Adrenal gland (tissue), 12 donors: ENCODE data around the gene FBXL20. TPM values are rescaled to one million over a fixed set of nuclear protein-coding genes. Genes with fewer than 3 reads are reported as not detected.
"Not testable (repeated sequence)": the region's sequence is repeated elsewhere in the genome, so short reads cannot be mapped to it uniquely, and the experiment has no call there.

ENCODE experiments used
- DNase-seq, 7 donors: peaks; one replicate each; pipeline ENCODE4 v3.0.0-alpha.2; 2019 to 2020
- H3K27ac ChIP-seq, 5 donors: fragments of 200-600 bp; sonication (generic) in 4 of 5; 1 replicate in 3 of 5; 2 replicates in 2 of 5; pipeline versions ENCODE4 v1.5.1 to v1.8.0; 2016 to 2020; ENCODE audit warnings: mild to moderate bottlenecking in 1 of 5
- H3K27me3 ChIP-seq: fragments of 200-600 bp; 2 replicates; pipeline ENCODE4 v1.8.0; 2021
- H3K36me3 ChIP-seq, 2 donors: fragments of 200-600 bp; replicated peaks in 1 of 2; 1 replicate in 1 of 2; 2 replicates in 1 of 2; pipeline versions ENCODE4 v1.5.1 to v1.8.0; 2018 to 2022
- H3K4me1 ChIP-seq, 2 donors: fragments of 200-600 bp; replicated peaks in 1 of 2; 1 replicate in 1 of 2; 2 replicates in 1 of 2; pipeline versions ENCODE4 v1.5.1 to v1.8.0; 2018 to 2021
- H3K4me3 ChIP-seq, 4 donors: fragments of 200-600 bp; sonication (generic) in 3 of 4; one replicate each; pipeline ENCODE4 v1.5.1; 2016 to 2018
- H3K9me3 ChIP-seq, 3 donors: fragments of 200-600 bp; sonication (generic) in 1 of 3; replicated peaks in 1 of 3; 1 replicate in 2 of 3; 2 replicates in 1 of 3; pipeline versions ENCODE4 v1.5.1 to v1.8.0; 2016 to 2021
- POLR2A ChIP-seq, 2 donors: fragments of 450-650 bp; IDR thresholded peaks; one replicate each; pipeline ENCODE4 v1.6.1; 2017; ENCODE audit warnings: antibody characterized with exemption in 2 of 2, mild to moderate bottlenecking in 2 of 2, moderate library complexity in 1 of 2
- WGBS, 4 donors: extraction: QIAGEN DNeasy Blood & Tissue Kit in 2 of 4; methylation state at CpG; one replicate each; pipeline versions ENCODE4 v1.1.5 to v1.1.7; 2013 to 2017; 5-methylcytosine and 5-hydroxymethylcytosine counted together
- intact Hi-C, 2 donors: fragments of 100-400 bp; cut with DNase I; formaldehyde crosslinking; loops; one replicate each; pipeline versions ENCODE4 v1.14.1 to v1.15.0; 2022 to 2023
- polyA plus RNA-seq, 3 donors: library from polyadenylated mRNA; stranded (reverse); fragments of 200-250 nt in 2 of 3; fragments of 350-450 nt in 1 of 3; fragmentation: Illumina TruSeq in 1 of 3; extraction: RNeasy Lipid Tissue Mini Kit (QIAGEN cat#74804) in 1 of 3; gene quantifications; one replicate each; pipeline ENCODE4 v1.2.3, GENCODE V29; 2013 to 2014
- total RNA-seq, 9 donors: library from RNA; depleted of rRNA in 4 of 9; stranded (reverse); fragments of >200 nt in 4 of 9; fragments of 120-200 nt in 1 of 9; fragmentation: NEBNext Ultra II Directional in 1 of 9; extraction: Animal tissue kit (Norgen Biotek cat#: 25700) in 1 of 9; gene quantifications; one replicate each; pipeline versions ENCODE4 v1.1.0 to v1.2.4, GENCODE V29; 2013 to 2023
- TF ChIP-seq, protein P1 (sequence below), 6 experiments: fragments of 450-650 bp in 4 of 6; fragments of 200-600 bp in 2 of 6; sonication (generic) in 1 of 6; IDR thresholded peaks; 1 replicate in 5 of 6; 2 replicates in 1 of 6; pipeline versions ENCODE4 v1.5.1 to v1.8.0; 2016 to 2021; ENCODE audit warnings: antibody characterized with exemption in 6 of 6, mild to moderate bottlenecking in 2 of 6, moderate library complexity in 1 of 6
- donor health status: healthy with polysubstance abuse.
- donor health status: Bipolar disorder and iron deficiency.
- donor health status: DM: yes; HTN: yes; CAD: no.
- donor health status: DM: no; HTN: no; CAD: no.
- donor health status: DM: no; HTN: no; CAD: no.
- donor health status: DM: yes; HTN: yes; CAD: no.

FBXL20 gene
- total and polyA plus RNA-seq, 12 donors = 3.7 to 41.5 (median 17.3) TPM

DNA sequence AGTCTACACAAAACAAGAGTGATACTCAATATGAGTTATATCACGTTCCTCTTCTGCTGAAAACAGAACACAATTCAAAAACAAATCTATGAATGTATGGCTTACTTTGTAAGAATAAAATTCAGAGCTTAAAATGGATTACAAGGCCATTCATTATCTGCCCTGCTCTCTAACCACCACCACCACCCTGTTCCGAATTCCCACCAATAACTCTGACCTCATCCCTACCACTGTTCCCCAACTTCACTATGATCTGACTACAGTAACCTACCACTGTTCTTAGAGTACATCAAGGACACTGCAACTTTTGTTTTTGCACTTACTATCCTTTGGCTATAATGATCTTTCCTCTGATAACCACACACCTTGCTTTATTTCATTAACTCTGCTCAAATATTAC is 21.3 kb downstream of the FBXL20 start:
- no peaks in the 10 kb centered on the region for H3K9me3 ChIP-seq
- TF ChIP-seq POLR2A (IDR thresholded peaks at IDR 0.05) = no peak
- TF ChIP-seq, protein P1, sequence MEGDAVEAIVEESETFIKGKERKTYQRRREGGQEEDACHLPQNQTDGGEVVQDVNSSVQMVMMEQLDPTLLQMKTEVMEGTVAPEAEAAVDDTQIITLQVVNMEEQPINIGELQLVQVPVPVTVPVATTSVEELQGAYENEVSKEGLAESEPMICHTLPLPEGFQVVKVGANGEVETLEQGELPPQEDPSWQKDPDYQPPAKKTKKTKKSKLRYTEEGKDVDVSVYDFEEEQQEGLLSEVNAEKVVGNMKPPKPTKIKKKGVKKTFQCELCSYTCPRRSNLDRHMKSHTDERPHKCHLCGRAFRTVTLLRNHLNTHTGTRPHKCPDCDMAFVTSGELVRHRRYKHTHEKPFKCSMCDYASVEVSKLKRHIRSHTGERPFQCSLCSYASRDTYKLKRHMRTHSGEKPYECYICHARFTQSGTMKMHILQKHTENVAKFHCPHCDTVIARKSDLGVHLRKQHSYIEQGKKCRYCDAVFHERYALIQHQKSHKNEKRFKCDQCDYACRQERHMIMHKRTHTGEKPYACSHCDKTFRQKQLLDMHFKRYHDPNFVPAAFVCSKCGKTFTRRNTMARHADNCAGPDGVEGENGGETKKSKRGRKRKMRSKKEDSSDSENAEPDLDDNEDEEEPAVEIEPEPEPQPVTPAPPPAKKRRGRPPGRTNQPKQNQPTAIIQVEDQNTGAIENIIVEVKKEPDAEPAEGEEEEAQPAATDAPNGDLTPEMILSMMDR (IDR thresholded peaks at IDR 0.05) = no peak
- H3K4me3 ChIP-seq = no peak overlapping the region
- H3K27me3 ChIP-seq = no peaks in the 10 kb centered on the region
- H3K27ac ChIP-seq = no peak overlapping the region
- intact Hi-C loops = no loop called here
- peaks cover 0 to 9% of the 10 kb centered on the region in 2 donors for H3K4me1 ChIP-seq
- WGBS, 4 donors = 49 to 57% (median 50%) methylated on average over 2 of the region's 2 CpGs
- H3K36me3 ChIP-seq = no peaks in the 10 kb centered on the region
- DNase-seq = no peak

DNA sequence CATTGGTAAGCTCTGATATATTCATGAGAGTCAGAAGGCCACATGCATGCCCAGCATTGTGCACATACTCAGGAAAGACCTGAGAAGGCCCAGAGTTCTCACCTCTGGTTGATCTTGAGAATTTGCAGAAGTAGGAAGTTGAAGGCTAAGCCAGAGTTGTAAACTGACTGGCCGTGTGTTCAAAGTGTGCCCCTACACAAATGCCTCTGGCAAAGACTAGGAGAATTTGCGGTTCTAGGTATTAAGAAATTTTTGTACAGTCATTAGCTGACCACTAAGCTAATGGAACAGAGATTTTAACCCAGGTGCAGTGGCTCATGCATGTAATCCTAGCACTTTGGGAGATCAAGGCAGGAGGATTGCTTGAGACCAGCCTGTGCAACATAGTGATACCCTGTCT is 25.0 kb downstream of the FBXL20 start:
- Histone ChIP-seq H3K4me1 (peaks cover 9 to 18% of the 10 kb centered on the region in 2 donors), H3K4me3 (no peak overlapping the region), H3K27ac (no peak overlapping the region), H3K27me3 (no peaks in the 10 kb centered on the region), H3K36me3 (no peaks in the 10 kb centered on the region), H3K9me3 (no peaks in the 10 kb centered on the region)
- WGBS, 4 donors = 42 to 63% (median 49%) methylated on average over 2 of the region's 2 CpGs
- intact Hi-C loops = no loop called here
- no peak for TF ChIP-seq POLR2A (IDR thresholded peaks at IDR 0.05)
- TF ChIP-seq, protein P1 (IDR thresholded peaks at IDR 0.05) = no peak
- DNase-seq = no peak

DNA sequence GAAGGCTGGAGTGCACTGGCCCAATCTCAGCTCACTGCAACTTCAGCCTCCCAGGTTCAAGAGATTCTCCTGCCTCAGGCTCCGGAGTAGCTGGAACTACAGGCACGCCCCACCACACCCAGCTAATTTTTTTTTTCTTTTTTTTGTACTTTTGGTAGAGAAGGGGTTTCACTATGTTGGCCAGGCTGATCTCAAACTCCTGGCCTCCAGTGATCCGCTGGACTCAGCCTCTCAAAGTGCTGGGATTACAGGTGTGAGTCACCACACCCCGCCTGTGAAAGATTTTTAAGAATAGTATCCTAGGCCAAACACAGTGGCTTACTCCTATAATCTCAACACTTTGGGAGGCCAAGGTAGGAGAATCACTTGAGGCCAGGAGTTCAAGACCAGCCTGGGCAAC is 33.6 kb downstream of the FBXL20 start:
- H3K4me1 ChIP-seq = peaks cover 29 to 37% of the 10 kb centered on the region in 2 donors
- H3K4me3 ChIP-seq, H3K27me3 ChIP-seq, H3K27ac ChIP-seq, DNase-seq, intact Hi-C loops, H3K36me3 ChIP-seq, H3K9me3 ChIP-seq: not testable (repeated sequence)
- WGBS, 4 donors = 94 to 96% (median 96%) methylated on average over 4 of the region's 4 CpGs

DNA sequence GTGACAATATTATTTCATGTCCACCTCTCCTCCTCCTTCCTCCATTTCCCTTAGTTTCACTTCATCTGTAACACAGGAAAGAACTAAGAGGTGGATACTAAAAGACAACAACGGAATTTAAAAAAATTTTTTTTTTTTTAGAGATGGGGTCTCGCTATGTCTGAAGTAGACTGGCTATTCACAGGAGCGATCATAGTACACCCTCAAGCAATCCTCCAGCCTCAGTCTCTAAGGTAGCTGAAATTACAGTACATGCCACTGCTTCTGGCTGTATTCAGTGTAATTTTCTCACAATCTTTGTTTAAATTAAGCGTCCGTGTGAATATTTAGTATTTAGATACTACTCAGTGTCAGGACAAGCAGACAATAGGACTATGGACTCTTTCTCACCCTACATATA is 35.6 kb downstream of the FBXL20 start:
- peaks cover 29 to 37% of the 10 kb centered on the region in 2 donors for H3K4me1 ChIP-seq
- no peak for TF ChIP-seq POLR2A (IDR thresholded peaks at IDR 0.05)
- TF ChIP-seq, protein P1 (IDR thresholded peaks at IDR 0.05) = no peak
- peak overlapping the region in 4 of 5 donors; percentile 51 to 86 (median 60) for H3K27ac ChIP-seq
- intact Hi-C loops = no loop called here
- 63 to 75% (median 68%) methylated on average over 5 of the region's 5 CpGs for WGBS, 4 donors
- no peaks in the 10 kb centered on the region for H3K36me3 ChIP-seq
- no peak for DNase-seq
- H3K27me3 ChIP-seq = no peaks in the 10 kb centered on the region
- no peaks in the 10 kb centered on the region for H3K9me3 ChIP-seq
- peak overlapping the region in 1 of 4 donors; percentile 27 for H3K4me3 ChIP-seq

DNA sequence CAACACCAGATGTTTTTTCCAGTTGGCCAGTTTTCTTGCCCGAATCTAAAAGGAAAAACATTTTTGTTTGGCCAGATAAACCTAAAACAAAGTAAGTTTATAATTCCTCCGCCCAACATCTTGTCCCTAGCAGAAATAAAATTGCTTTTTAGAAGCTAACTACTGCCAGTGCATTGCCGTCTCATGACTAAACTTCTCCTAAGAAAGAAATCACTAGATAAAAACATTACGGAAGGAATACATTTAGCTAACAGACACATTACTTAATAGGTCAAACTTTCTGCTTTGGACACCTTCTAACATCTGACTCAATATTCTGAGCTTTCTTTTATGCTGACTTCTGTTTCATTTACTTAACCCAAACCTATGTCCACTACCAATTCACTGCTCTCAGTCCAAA is 36.2 kb downstream of the FBXL20 start:
- Histone ChIP-seq H3K9me3 (no peaks in the 10 kb centered on the region), H3K27me3 (no peaks in the 10 kb centered on the region), H3K27ac (peak overlapping the region in 4 of 5 donors; percentile 51 to 86 (median 60)), H3K36me3 (no peaks in the 10 kb centered on the region), H3K4me1 (peaks cover 31 to 44% of the 10 kb centered on the region in 2 donors), H3K4me3 (peak overlapping the region in 1 of 4 donors; percentile 27)
- no peak for DNase-seq
- intact Hi-C loops = no loop called here
- 24 to 34% (median 26%) methylated on average over 4 of the region's 4 CpGs for WGBS, 4 donors
- TF ChIP-seq, protein P1 (IDR thresholded peaks at IDR 0.05) = no peak
- TF ChIP-seq POLR2A (IDR thresholded peaks at IDR 0.05) = peak in 1 of 2 donors; percentile 26
